Measurements from ENCODE around the gene LYSMD4.

LYSMD4 gene

GRCh38 chr15:99729920-99730319 is 3.3 kb downstream of the LYSMD4 start:
- TF ChIP-seq ZFX (IDR thresholded peaks at IDR 0.05; ENCODE audit: borderline replicate concordance), result no peak
- TF ChIP-seq CTCF (IDR thresholded peaks at IDR 0.05), result peak; percentile 24; the same call in 1 of the 2 replicates
- H3K27ac ChIP-seq, result no peak overlapping the region

GRCh38 chr15:99729327-99729726 is 3.9 kb downstream of the LYSMD4 start:
- TF ChIP-seq ZFX (IDR thresholded peaks at IDR 0.05; ENCODE audit: borderline replicate concordance) (no peak), CTCF (IDR thresholded peaks at IDR 0.05) (no peak)
- no peak overlapping the region for H3K27ac ChIP-seq

GRCh38 chr15:99728916-99729315 is 4.3 kb downstream of the LYSMD4 start:
- no peak overlapping the region for H3K27ac ChIP-seq
- TF ChIP-seq CTCF (IDR thresholded peaks at IDR 0.05), result no peak
- no peak for TF ChIP-seq ZFX (IDR thresholded peaks at IDR 0.05; ENCODE audit: borderline replicate concordance)

- TF ChIP-seq ZFX (IDR thresholded peaks at IDR 0.05; ENCODE audit: borderline replicate concordance), result no peak
- TF ChIP-seq CTCF (IDR thresholded peaks at IDR 0.05), result no peak
- H3K27ac ChIP-seq, result no peak overlapping the region
These were observed 5.5 kb downstream of the LYSMD4 start for GRCh38 chr15:99727733-99728132.

GRCh38 chr15:99727330-99727729 is 5.9 kb downstream of the LYSMD4 start:
- no peak for TF ChIP-seq ZFX (IDR thresholded peaks at IDR 0.05; ENCODE audit: borderline replicate concordance)
- TF ChIP-seq CTCF (IDR thresholded peaks at IDR 0.05), result no peak
- H3K27ac ChIP-seq, result no peak overlapping the region

- no peak for TF ChIP-seq CTCF (IDR thresholded peaks at IDR 0.05)
- TF ChIP-seq ZFX (IDR thresholded peaks at IDR 0.05; ENCODE audit: borderline replicate concordance), result no peak
- no peak overlapping the region for H3K27ac ChIP-seq
These were observed 6.9 kb downstream of the LYSMD4 start for GRCh38 chr15:99726333-99726732.

- TF ChIP-seq CTCF (IDR thresholded peaks at IDR 0.05) (no peak), ZFX (IDR thresholded peaks at IDR 0.05; ENCODE audit: borderline replicate concordance) (no peak)
- H3K27ac ChIP-seq, result no peak overlapping the region
These were observed 10.8 kb downstream of the LYSMD4 start for GRCh38 chr15:99722406-99722805.
